Endothelial cell of umbilical vein (primary cell): Measurements from ENCODE around the gene ADAMTS19.

Source experiments
- EZH2 ChIP-seq: IDR thresholded peaks from 2 replicates; pipeline ENCODE4 v1.6.1; 2012; ENCODE audit warnings: borderline replicate concordance, low read depth, mild to moderate bottlenecking, moderate library complexity, low read length, inconsistent platforms; ENCODE audit not compliant: severe bottlenecking
- JUN ChIP-seq: IDR thresholded peaks from 2 replicates; pipeline ENCODE4 v1.6.1; 2011; ENCODE audit warnings: borderline replicate concordance, low read depth; ENCODE audit not compliant: insufficient read length, insufficient read depth
- MAX ChIP-seq: IDR thresholded peaks from 2 replicates; pipeline ENCODE4 v1.6.1; 2011; ENCODE audit not compliant: insufficient read depth, insufficient read length
- MYC ChIP-seq: IDR thresholded peaks from one replicate; pipeline ENCODE4 v1.6.1; 2011; ENCODE audit warnings: mild to moderate bottlenecking, low read depth, low read length
- POLR2A ChIP-seq: IDR thresholded peaks from 2 replicates; pipeline ENCODE4 v1.6.1; 2012; ENCODE audit warnings: low read depth, mild to moderate bottlenecking, control low read depth, low read length
- TF ChIP-seq, protein P1 (sequence below), 2 donors: IDR thresholded peaks; 1 replicate in 1 of 2; 2 replicates in 1 of 2; pipeline ENCODE4 v1.5.1; 2011; ENCODE audit warnings: low read length in 2 of 2, mild to moderate bottlenecking in 2 of 2, moderate library complexity in 2 of 2, control low read depth in 1 of 2, inconsistent platforms in 1 of 2, low read depth in 1 of 2; ENCODE audit not compliant: insufficient read depth in 1 of 2; ENCODE audit errors: extremely low read depth in 1 of 2

DNA sequence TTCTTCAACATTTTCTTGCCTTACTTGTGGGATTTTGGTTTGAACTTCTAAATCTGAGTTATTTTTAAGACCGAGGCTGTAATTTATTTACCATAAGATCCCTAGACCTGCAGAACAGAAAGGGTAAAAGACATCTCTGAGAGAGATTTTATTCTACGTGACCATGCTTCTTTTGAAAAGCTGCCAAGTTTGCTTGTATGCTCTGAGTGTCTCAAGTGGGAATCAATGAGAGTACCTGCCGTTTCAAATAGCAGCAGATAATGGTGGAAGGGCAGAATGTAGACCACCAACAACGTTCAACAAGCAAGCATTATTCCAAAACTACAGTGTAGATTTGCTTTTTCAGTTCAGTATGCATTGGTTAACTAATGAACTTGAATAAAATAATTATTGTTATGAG is 179.2 kb downstream of the ADAMTS19 start:
- TF ChIP-seq EZH2 (no peak), POLR2A (no peak), MAX (no peak), JUN (no peak), MYC (no peak)
- TF ChIP-seq, protein P1, sequence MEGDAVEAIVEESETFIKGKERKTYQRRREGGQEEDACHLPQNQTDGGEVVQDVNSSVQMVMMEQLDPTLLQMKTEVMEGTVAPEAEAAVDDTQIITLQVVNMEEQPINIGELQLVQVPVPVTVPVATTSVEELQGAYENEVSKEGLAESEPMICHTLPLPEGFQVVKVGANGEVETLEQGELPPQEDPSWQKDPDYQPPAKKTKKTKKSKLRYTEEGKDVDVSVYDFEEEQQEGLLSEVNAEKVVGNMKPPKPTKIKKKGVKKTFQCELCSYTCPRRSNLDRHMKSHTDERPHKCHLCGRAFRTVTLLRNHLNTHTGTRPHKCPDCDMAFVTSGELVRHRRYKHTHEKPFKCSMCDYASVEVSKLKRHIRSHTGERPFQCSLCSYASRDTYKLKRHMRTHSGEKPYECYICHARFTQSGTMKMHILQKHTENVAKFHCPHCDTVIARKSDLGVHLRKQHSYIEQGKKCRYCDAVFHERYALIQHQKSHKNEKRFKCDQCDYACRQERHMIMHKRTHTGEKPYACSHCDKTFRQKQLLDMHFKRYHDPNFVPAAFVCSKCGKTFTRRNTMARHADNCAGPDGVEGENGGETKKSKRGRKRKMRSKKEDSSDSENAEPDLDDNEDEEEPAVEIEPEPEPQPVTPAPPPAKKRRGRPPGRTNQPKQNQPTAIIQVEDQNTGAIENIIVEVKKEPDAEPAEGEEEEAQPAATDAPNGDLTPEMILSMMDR (IDR thresholded peaks at IDR 0.05; ENCODE audit: extremely low read depth in 1 of 2, insufficient read depth in 1 of 2, low read depth in 1 of 2, low read length in 2 of 2): no peak
